Stomach (tissue), 4 donors: ENCODE data around the gene PPP2R5C.

Source experiments
- POLR2A ChIP-seq, 4 donors: fragments of 450-650 bp; IDR thresholded peaks; one replicate each; pipeline ENCODE4 v1.6.1; 2016; ENCODE audit warnings: antibody characterized with exemption in 4 of 4, control low read depth in 2 of 4, mild to moderate bottlenecking in 1 of 4, moderate library complexity in 1 of 4
- POLR2AphosphoS5 ChIP-seq, 3 donors: sonication (generic); formaldehyde crosslinking; IDR thresholded peaks; one replicate each; pipeline ENCODE4 v1.6.1; 2016; ENCODE audit warnings: antibody characterized with exemption in 3 of 3

DNA sequence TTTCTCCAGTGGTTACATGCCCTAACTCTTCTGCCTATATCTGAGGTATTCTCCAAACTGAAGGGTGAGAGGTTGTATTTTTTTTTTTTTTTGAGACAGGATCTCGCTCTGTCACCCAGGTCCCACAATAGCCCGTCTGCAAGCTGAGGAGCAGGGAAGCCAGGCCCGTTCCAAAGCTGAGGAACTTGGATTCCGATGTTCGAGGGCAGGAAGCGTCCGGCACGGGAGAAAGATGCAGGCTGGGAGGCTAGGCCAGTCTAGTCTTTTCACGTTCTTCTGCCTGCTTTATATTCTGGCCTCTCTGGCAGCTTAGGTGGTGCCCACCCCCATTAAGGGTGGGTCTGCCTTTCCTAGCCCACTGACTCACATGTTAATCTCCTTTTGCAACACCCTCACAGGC lies 135.8 kb downstream of the PPP2R5C start:
- TF ChIP-seq POLR2AphosphoS5 (IDR thresholded peaks at IDR 0.05) (no peak), POLR2A (IDR thresholded peaks at IDR 0.05) (no peak)
